Epithelial cell of prostate (primary cell): ENCODE results near the gene CXCR6.

ENCODE experiments used
- DNase-seq: peaks from one replicate; pipeline ENCODE4 v3.0.0-alpha.2; 2011; ENCODE audit warnings: low read depth, low spot score
- H3K27ac ChIP-seq: fragments of 450-650 bp; 2 replicates; pipeline ENCODE4 v1.5.1; 2017; ENCODE audit warnings: mild to moderate bottlenecking

The CXCR6 gene

DNA sequence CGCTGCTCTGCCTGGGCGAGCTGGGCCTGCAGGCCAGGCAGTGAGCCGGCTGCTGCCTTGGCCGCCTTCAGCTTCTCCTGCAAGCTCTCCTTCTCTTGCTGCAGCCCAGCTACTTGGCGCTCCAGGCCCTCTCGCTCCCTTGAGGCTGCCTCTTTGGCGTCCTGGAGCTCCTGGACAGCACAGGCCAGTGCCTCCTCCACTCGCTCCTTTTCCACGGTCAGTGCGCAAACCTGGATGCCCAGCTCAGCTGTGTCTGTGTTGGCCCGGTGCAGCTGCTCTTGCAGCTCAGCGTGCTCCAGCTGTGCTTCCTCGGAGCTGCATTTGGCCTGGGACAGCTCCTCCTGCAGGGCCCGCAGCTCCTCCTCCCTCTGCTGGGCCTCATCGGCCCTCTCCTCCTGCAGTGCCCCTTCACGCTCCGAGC lies 23.1 kb downstream of the CXCR6 start:
- no peak overlapping the region for H3K27ac ChIP-seq
- no peak for DNase-seq

DNA sequence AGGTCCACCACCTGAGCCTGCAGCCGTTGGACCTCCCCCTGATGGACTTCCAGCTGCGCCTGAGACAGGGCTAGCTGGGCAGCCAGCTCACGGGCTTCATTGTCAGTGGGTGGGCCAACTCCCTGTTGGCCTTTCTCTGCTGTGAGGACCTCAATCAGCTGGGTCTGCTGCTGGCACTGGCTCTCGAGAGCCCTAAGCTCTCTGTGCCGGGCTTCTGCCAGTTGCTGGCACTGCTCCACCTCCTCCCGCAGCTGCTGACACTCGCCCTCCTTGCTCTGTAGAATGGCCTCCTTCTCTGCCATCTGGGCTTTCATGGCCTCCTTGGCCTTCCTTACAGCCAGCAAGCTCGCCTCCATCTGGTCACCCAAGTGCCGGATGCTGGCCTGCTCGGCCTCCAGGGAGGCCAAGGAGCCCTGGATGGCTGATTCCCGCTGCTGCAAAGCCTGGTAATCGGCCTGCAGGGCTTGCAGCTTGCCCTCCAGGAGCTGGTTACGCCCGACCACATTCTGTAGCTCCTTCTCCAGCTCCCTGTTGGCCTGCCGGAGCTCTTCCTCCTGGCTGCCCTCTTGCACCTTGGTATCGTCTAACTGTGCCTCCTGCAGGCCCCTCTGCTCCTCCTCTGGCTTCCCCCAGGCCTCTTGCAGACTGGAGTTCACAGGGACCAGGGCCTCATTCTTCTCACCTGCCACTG lies 23.8 kb downstream of the CXCR6 start:
- no peak overlapping the region for H3K27ac ChIP-seq

DNA sequence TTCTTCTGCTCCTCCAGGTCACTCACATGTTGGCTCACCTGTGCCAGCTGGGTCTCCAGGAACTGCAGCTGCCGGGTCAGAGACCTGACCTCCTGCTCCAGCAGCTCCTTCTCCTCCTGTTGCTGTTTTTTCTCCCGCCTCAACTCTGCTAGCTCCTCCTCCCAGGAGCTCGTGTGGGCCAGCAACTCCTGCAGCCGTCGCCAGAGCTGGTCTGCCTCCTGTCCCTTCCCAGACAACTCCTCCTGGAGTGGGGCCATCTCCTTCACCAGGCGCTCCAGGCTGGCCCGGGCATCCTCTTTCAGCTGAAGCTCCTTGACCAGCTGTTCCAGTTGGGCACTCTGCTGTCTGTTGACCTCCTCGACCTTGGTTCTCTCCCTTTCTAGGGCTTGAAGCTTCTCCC lies 24.5 kb downstream of the CXCR6 start:
- H3K27ac ChIP-seq: no peak overlapping the region
- no peak for DNase-seq

More for the DNA sequence above, 23.8 kb downstream of the CXCR6 start:
- no peak for DNase-seq

DNA sequence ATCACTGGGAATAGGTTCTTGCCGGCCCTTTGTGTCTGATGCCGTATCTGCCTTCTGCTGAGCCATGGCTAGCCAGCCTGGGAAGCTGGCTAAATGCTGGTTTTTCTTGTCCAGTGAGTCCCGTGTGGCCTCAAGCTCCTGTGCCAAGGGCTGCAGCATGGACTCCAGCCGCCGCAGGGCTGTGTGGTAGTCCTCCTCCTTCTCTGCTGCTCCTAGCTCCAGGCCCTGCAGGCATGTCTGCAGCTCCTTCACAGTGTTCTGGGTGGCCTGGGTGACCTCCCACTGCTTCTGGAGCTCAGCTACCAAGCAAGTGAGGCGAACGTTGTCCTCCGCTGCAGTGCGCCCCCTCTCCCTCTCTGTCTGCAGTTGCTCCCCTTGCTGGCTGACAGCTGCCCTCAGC lies 24.9 kb downstream of the CXCR6 start:
- DNase-seq: no peak
- H3K27ac ChIP-seq: no peak overlapping the region

DNA sequence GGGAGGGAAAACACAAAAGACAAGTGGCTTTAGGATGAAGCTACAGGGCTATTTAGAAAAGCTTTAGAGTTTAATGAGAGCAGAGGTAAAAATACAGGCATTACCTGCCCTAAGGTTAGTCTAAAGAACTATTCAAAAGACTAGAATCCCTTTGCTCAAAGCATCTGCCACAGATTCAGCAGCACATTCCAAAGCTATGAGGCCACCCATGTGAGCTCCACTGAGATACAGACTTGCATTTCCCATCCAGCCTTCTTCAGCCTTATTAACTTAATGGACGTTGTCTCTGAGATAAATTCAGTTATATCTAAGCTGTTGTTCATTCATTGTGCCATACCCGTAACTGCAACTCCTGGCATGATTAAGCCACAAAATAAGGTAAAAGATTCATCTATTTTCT lies 25.4 kb downstream of the CXCR6 start:
- DNase-seq: no peak
- no peak overlapping the region for H3K27ac ChIP-seq

DNA sequence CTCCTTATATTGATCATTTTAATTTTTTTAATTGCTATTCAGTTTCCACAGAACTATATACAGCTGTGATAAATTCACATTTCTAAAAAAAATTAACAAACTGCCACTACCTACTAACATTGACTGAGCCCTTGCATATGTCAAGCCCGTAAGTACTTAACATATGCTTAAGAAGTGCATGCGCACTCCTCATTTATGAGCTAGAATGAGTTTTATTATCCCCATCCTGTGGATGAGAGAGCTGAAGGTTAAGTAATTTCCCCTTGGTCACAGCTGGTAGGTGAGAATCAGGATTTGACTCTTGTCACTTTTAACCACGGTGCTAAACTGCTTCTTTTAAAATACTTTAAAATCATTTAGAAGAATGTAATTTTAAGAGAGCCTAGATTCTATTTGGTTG lies 25.9 kb downstream of the CXCR6 start:
- H3K27ac ChIP-seq: no peak overlapping the region
- no peak for DNase-seq

DNA sequence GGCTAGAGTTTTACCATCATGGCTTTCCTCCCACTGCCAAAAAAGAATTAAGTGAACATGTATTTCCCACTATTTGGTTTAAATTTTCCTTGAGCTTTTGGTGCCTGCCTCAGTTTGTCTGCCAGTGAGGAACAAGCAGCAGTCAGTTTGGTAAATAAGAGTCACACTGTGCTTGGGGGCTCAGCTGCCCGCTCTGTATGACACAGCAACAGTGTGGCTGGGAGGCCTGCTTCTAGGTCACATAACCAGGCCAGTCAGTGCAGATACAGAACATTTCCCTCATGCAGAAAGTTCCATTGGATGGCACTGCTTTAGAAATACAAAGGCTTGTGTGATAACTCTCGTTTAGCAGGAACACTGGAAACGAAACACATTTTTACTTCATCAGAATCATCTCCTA lies 26.7 kb downstream of the CXCR6 start:
- H3K27ac ChIP-seq: no peak overlapping the region
- DNase-seq: no peak

DNA sequence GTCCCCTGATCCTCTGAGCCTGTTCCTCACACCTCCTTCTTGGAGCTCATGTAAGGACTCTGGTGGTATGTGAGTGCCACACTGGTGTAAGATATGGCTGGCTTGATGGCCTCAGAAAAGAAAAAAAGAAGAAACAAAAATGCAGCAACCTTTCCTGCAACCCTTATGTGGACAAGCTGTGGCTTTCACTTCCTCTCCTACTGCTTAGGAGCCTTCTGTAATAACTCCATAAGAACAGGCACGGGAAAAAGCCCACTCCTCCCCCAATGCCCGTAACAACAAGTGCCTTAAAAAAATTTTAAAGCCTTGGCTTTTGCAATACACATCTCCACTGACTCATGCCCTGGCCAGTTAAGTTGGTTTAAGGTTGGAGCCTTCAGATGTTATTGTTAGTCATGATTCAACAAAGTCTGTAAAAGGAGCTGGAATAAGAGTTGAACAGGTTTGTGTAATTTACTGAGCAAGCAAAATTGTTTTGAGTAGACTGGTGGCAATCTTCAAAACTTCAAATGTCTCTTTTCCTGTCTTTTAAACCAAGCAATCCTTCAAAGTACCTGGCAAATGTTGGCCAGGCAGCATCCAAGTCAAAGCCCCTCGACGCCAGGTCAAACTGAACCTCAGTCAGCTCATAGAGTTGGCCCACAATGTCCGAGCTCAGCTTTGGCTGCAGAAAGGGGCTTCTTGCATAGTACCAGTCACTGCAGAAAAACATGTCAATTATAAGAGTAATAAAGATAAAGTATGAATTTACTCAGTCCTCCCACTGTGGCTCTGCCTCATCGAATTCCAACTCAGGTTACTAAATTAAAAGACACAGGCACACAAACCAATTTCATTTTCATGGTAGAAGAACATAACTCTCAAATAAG lies 29.5 kb downstream of the CXCR6 start:
- DNase-seq: peak; percentile 54
- peak overlapping the region; percentile 37 for H3K27ac ChIP-seq

DNA sequence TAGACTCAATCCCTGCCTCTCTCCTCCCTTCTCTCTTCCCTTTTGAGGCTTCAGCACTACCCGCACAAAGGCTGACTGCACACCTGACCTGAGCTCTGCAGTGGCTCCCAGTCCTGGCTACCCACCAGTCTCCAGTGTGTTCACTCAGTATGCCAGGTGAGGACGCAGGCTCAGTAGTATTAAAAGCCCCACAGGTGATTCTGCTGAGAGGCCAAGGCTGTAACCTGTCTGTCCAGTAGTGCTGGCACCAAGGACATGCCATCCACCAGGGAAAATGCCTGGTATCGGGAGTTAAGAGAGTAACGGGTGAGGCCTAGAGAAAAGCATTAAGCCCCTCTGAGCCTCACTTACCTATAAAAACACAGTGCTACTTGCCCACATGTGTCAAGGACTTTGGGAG lies 31.4 kb downstream of the CXCR6 start:
- H3K27ac ChIP-seq: no peak overlapping the region
- DNase-seq: no peak

DNA sequence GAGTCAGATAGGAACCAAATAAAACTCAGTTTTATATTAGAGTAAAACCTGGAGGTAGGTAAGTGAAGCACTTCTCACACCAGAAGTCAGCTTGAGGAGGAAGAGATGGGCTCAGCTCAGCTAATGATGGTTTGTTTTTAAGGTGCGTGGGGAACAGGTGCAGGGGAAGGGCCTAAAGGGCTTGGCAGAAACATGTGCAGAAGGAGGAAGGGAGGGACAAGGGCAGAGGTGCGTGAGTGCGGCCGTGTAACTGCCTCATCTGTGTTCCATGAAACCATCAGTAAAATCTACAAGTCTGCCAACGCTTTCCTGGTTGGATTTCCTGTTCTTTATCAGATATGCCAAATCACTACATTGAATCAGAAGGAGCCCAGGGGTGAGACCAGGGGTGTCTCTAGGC lies 32.4 kb downstream of the CXCR6 start:
- no peak overlapping the region for H3K27ac ChIP-seq
- DNase-seq: no peak

DNA sequence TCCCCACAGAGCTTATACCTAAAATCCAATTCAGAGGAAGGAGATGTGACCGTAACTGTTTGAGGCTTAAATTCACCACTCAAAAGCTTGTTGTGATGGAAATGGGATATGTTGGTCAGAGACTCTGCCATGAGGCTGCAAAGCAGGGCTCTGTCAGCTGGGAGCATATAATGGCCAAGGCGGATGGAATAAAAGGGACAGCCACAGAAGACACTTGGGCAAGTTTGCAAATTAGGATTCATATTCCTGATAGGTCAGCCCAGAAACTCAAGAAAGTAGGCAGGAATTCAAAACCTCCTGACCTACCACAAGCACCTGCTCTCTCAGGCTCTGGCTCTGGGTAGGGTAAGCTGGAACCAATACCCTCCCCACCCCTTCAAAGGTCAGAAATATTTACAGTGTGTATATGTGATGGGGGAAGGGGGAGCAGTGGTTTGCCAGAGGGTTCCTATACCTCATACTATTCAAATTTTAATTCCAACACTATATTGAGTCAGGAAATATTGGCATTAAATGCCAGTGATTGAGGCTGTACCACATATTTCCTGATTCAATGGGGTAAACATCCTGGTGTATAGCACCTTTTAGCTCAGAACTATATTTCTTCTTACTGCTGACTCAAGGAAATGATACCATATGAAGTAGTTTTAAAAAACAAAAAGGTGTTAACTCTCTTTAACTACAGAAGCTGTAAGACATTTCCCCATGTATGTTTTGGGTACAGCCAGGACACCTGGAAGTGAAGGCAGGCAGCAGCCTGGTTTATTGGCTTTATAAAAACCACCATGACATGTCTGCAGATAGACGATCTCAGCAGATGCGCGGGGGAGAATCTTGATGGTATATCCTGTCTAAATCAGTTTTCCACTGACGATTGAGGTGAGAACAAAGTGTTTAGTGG lies 33.2 kb downstream of the CXCR6 start:
- no peak for DNase-seq
- H3K27ac ChIP-seq: no peak overlapping the region

DNA sequence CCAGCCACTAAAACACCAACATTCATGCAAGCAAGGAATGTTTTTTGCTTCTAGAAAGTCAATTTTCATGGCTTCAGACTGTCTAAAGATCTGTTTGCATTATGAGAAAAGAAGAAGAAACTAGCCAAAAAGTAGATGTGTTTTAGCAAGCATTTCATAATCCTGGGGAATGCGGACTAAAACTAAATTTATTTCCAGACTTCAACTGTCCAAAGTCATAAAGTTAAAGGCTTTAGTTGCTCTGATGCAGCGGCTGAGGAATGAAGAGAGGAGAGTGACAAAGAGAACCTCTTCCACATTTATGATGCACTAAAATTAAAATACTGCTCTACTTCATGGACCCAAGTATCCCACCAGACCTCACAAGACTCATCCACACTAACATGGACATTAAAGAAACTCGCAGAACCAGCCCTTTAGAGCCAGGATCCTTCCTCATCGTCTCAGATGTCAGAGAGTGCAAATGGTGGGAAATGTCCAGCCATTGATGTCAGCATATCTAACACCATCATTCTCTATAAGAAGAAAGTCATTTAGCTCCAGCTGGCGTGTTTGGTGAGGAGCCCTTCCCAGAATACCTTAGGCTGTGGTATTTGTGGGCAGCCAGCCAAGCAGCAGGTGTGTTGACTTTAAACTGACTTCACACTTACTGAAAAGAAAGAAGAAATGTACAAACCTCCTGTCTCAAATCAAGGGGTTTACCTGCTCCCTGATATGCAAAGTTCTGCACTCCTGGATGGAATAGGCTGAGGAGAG lies 34.9 kb downstream of the CXCR6 start:
- no peak overlapping the region for H3K27ac ChIP-seq
- peak; percentile 53 for DNase-seq

DNA sequence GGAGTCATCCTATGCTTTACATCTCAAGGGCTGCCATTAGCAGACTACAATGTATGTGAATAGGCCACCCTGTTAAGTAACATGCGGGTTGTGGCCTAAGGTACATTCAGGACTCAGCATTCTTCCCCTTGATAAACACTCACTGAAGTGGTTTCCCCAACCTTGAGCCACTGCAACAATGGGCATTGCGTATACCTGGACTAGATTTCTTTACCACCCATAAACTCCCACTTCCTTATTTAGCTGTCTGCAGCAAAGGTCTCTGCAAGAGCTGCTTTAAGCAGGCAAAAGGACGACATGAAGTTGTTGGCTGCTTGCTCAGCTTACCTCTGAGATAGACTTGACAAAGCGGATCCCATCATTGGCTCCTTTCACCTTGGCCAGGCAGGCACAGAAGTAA lies 36.1 kb downstream of the CXCR6 start:
- no peak overlapping the region for H3K27ac ChIP-seq
- DNase-seq: no peak

DNA sequence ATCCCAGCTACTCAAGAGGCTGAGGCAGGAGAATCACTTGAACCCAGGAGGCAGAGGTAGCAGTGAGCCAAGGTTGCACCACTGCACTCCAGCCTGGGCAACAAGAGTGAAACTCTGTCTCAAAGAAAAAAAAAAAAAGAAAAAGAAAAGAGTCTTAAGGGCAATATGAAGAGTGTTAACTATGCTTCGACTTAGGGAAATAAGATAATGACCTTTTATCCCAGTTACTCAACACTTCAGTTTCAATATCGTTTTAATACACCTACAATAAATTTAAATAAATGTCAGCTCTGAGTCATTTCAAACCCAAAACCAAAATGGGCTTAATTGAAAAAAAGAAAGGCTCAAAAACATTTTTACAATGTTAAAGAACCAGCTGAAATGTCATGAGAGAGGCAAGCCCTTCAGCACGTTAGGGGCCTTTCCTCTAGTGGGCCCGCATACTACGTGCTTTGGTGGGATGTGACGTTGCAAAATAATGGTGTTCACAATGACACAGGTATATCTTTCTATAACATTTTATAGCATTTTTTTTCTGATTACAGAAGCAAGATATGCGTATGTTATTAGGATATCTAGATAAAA lies 37.1 kb downstream of the CXCR6 start:
- no peak for DNase-seq
- H3K27ac ChIP-seq: no peak overlapping the region

DNA sequence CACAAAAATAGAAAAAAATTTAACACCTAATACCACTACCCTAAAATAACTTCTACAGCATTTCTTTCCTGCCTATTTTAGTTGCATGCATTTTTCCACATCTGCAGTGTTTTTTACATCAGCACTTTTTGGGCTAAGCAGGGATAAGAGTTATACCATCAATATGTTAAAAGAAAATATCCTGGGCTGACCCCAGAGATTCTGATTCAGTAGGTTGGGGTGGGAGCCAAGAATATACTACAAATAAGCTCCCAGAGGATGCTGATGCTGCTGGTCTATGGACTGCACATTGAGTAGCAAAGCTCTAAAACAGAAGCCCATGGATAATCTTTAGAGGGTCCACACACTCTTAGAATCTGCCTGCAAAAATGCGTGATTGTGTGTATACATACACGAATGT lies 37.6 kb downstream of the CXCR6 start:
- no peak for DNase-seq
- H3K27ac ChIP-seq: no peak overlapping the region

DNA sequence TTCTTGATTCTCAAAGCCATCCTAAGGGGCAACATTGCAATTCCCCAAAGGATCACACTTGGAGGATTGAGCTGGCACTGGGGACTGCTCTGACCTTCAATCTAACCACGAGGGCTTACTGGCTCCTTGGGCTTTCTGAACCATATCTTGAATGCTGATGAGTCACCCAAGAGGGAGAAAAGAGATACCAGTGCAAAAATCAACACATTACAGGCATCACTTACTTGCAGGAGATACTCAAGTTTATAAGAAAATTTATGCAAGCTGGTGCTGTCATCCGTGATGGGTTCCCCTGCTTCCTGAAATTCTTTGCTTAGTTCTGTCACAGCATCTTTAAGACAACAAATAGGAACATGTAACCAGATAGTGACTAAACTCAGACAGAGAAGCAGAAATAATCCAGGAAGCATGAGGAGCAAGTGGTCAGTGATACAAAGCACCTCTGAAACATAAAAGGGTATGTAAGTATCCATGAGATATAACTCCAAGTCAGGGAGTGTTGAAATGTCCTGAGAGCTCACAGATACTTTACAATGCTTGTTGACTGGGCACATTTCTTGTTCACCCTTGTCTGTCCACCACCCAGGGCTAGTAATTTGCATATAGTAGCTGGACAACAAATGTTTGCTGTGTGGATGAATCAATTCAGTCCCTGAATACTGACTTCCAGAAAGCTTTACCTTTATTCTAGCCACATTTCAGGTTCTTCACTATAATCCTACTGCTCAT lies 38.2 kb downstream of the CXCR6 start:
- DNase-seq: no peak
- H3K27ac ChIP-seq: no peak overlapping the region

DNA sequence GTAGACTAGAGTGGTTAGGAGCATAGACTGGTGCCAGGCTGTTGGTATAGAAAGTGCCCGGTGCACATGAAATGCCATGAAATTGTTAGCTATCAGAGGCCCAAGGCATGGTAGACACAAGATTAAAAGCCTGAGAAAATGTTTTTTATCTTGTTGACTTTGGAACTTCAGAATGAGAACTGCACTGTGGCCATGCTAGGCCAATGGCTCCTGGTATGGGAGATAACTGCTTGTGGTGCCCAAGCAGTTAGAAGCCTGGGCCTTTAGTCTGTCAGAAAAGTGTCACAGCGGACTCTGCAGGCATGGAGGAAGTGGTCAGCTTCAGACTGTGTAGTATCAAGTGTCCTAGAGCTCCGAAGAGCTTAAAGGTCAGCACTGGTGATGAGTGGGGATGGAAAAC lies 40.5 kb downstream of the CXCR6 start:
- H3K27ac ChIP-seq: no peak overlapping the region
- no peak for DNase-seq

DNA sequence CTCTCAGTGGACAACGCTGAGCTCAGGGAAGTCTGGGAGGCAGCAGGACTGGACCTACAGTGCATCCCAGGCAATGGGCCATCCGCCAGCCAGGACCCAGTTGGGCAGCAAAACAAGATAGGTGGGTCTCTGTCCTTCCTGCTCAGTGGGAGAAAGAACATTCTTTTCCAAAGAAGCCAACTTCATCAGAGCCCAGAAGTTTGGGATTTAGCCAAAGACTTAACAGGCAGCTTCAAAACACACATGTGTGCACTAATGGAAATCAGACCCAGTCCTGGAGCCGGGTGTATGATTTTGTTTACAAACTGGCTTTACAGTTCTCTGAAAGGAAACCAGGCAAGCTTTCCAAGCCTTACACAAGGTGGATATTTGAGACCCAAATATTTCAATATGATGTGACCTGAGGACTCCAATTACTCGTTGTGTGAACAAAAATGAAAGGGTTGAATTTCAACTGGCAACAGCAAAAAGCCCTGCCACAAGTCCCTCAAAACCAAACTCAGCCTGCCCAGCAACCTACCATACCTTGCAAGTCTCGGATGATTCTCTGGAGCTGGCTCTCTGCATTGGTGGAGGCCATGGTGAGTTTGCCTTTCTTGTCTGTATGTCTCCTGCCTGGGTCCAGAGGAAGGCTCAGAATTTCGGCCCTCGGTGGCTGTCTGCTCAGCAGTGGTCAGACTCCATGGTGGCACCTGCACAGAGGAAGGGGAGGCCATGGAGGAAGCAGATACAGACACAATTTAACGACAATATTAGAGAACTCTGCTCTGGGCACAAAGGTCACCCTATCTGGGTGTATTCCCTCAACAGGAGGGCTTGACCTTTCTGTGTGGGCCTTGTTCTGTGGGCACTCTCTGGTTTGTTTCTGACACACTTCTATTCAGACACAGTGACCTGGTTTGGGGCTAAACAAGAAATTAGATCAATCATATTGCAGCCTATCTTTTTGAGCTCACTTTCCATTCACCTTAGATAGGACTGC lies 41.4 kb downstream of the CXCR6 start:
- DNase-seq: no peak
- H3K27ac ChIP-seq: no peak overlapping the region
